Transverse colon (tissue), 4 donors: ENCODE measurements around the gene ENTPD7. TPM values are rescaled to one million over a fixed set of nuclear protein-coding genes. Genes with fewer than 3 reads are reported as not detected.

Experiments
- small RNA-seq, 4 donors: library from RNA; depleted of rRNA; stranded (forward); fragments of <200 nt; gene quantifications; one replicate each; pipeline ENCODE3, GENCODE V24; 2016
- total RNA-seq, 4 donors: library from RNA; depleted of rRNA; stranded (reverse); fragments of >200 nt; gene quantifications; one replicate each; pipeline ENCODE4 v1.1.0, GENCODE V29; 2016

The ENTPD7 gene
- total RNA-seq, 4 donors from 2014 or later: 4.9 to 17.3 (median 8.0) TPM

Small RNAs within 50 kb of the gene (small RNA-seq; reads per million reads assigned to genes)
- gene AL133353.1: 0 reads per million in 4 donors

Other genes with a start within 250 kb of the ENTPD7 start
- gene GOT1, start 228.9 kb upstream of the ENTPD7 start, total RNA-seq: 10 to 100 TPM; 54.5 to 94.3 (median 82.3) TPM
- 10 to 100 TPM in 2 of 4 donors, 1 to 10 TPM in 2; 7.0 to 11.1 (median 9.7) TPM for gene NKX2-3, start 126.6 kb upstream of the ENTPD7 start, total RNA-seq
- gene SLC25A28, start 39.1 kb upstream of the ENTPD7 start, total RNA-seq: 10 to 100 TPM; 22.1 to 36.2 (median 30.1) TPM
- gene COX15, start 72.6 kb downstream of the ENTPD7 start, total RNA-seq: 10 to 100 TPM in 3 of 4 donors, 1 to 10 TPM in 1; 8.0 to 39.0 (median 31.1) TPM
- 10 to 100 TPM in 3 of 4 donors, 1 to 10 TPM in 1; 6.7 to 27.9 (median 18.5) TPM for gene CUTC, start 72.7 kb downstream of the ENTPD7 start, total RNA-seq
- gene ABCC2, start 123.1 kb downstream of the ENTPD7 start, total RNA-seq: 1 to 10 TPM in 3 of 4 donors, under 1 TPM in 1; 0.75 to 2.7 (median 1.5) TPM